ENCODE measurements around the gene CCDC138. TPM values are rescaled to one million over a fixed set of nuclear protein-coding genes. Genes with fewer than 3 reads are reported as not detected.

CCDC138 gene
- total RNA-seq, 4 donors from 2014 or later: 2.3 to 33.8 (median 4.6) TPM

- no peak for TF ChIP-seq POLR2A (IDR thresholded peaks at IDR 0.05)
- no peak for TF ChIP-seq CTCF (IDR thresholded peaks at IDR 0.05)
- H3K27me3 ChIP-seq: no peaks in the 10 kb centered on the region
- peaks cover 0 to 4% (median 0%) of the 10 kb centered on the region in 3 donors for H3K36me3 ChIP-seq
Measured at GRCh38 chr2:108806371-108807113, 20.0 kb downstream of the CCDC138 start.

DNA sequence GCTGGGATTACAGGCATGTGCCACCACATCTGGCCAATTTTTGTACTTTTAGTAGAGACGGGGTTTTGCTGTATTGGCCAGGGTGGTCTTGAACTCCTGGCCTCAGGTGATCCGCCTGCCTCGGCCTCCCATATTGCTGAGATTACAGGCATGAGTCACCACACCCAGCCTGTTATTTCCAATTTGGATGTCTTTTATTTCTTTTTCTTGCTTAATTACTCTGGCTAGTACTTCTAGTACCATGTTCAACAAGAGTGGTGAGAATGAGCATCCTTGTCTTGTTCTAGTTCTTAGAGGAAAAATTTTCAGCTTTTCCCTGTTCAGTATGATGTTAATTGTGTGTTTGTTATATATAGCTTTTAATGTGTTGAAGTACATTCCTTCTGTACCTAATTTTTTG is 23.4 kb downstream of the CCDC138 start:
- H3K4me1 ChIP-seq: no peaks in the 10 kb centered on the region
- peaks cover 0 to 4% (median 0%) of the 10 kb centered on the region in 4 donors for H3K9me3 ChIP-seq
- H3K27ac ChIP-seq: no peak overlapping the region
- no peak overlapping the region for H3K4me3 ChIP-seq
- TF ChIP-seq POLR2A (IDR thresholded peaks at IDR 0.05) (no peak), CTCF (IDR thresholded peaks at IDR 0.05) (no peak)
- DNase-seq: no peak
- H3K27me3 ChIP-seq: no peaks in the 10 kb centered on the region
- H3K36me3 ChIP-seq: no peaks in the 10 kb centered on the region

More at GRCh38 chr2:108806371-108807113, 20.0 kb downstream of the CCDC138 start:
- H3K27ac ChIP-seq: no peak overlapping the region
- no peaks in the 10 kb centered on the region for H3K4me1 ChIP-seq
- no peak overlapping the region for H3K4me3 ChIP-seq
- peaks cover 0 to 4% (median 0%) of the 10 kb centered on the region in 4 donors for H3K9me3 ChIP-seq
- no peak for DNase-seq

GRCh38 chr2:108810993-108811957 is 24.7 kb downstream of the CCDC138 start:
- peaks cover 0 to 4% (median 0%) of the 10 kb centered on the region in 3 donors for H3K36me3 ChIP-seq
- peaks cover 0 to 4% (median 0%) of the 10 kb centered on the region in 4 donors for H3K9me3 ChIP-seq
- TF ChIP-seq POLR2A (IDR thresholded peaks at IDR 0.05) (no peak), CTCF (IDR thresholded peaks at IDR 0.05) (no peak)
- DNase-seq: no peak
- no peaks in the 10 kb centered on the region for H3K4me1 ChIP-seq
- H3K27ac ChIP-seq: no peak overlapping the region
- H3K27me3 ChIP-seq: no peaks in the 10 kb centered on the region
- H3K4me3 ChIP-seq: no peak overlapping the region

GRCh38 chr2:108813732-108814131 is 27.2 kb downstream of the CCDC138 start:
- no peaks in the 10 kb centered on the region for H3K27me3 ChIP-seq
- H3K36me3 ChIP-seq: peaks cover 0 to 12% (median 0%) of the 10 kb centered on the region in 3 donors
- no peak overlapping the region for H3K27ac ChIP-seq
- H3K4me3 ChIP-seq: no peak overlapping the region
- H3K9me3 ChIP-seq: peaks cover 0 to 4% (median 0%) of the 10 kb centered on the region in 4 donors
- no peak for TF ChIP-seq POLR2A (IDR thresholded peaks at IDR 0.05)
- no peak for TF ChIP-seq CTCF (IDR thresholded peaks at IDR 0.05)
- no peaks in the 10 kb centered on the region for H3K4me1 ChIP-seq
- no peak for DNase-seq

DNA sequence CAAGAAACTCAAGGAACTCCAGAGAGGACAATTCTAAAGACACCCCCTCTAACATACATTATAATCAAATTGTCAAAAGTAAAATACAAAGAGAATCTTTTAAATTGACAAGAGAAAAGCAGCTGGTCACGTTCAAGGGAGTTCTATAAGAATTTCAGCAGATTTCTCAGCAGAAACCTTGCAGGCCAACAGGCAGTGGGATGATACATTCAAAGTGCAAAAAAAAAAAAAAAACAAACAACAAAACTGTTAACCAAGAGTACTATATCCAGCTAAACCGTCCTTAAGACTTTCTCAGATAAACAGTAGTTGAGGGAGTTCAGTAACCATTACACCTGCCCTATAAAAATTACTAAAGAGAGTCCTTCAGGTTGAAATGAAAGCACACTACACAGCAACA is 33.9 kb downstream of the CCDC138 start:
- Histone ChIP-seq H3K9me3 (no peaks in the 10 kb centered on the region), H3K27me3 (no peaks in the 10 kb centered on the region), H3K36me3 (peaks cover 0 to 12% (median 0%) of the 10 kb centered on the region in 3 donors), H3K4me3 (no peak overlapping the region), H3K27ac (no peak overlapping the region), H3K4me1 (no peaks in the 10 kb centered on the region)
- no peak for TF ChIP-seq POLR2A (IDR thresholded peaks at IDR 0.05)
- no peak for TF ChIP-seq CTCF (IDR thresholded peaks at IDR 0.05)
- DNase-seq: no peak

All from Peyer's patch (tissue), 4 donors.